Large intestine (tissue), 3 donors: ENCODE measurements around the gene SRM. TPM values are rescaled to one million over a fixed set of nuclear protein-coding genes. Genes with fewer than 3 reads are reported as not detected.
"Not testable (repeated sequence)": the region's sequence is repeated elsewhere in the genome, so short reads cannot be mapped to it uniquely, and the experiment has no call there.

Experiments
- DNase-seq, 2 donors: peaks; one replicate each; pipeline versions ENCODE4 v3.0.0 to v3.0.0-alpha.2; 2013
- H3K27ac ChIP-seq: one replicate; pipeline ENCODE4 v1.5.1; 2013; ENCODE audit warnings: low read length
- H3K27me3 ChIP-seq: 2 replicates; pipeline ENCODE4 v1.6.1; 2013; ENCODE audit warnings: low read length; ENCODE audit not compliant: control insufficient read depth, insufficient read depth
- H3K36me3 ChIP-seq: 2 replicates; pipeline ENCODE4 v1.6.1; 2013; ENCODE audit warnings: low read length; ENCODE audit not compliant: control insufficient read depth, insufficient read depth
- H3K4me1 ChIP-seq: one replicate; pipeline ENCODE4 v1.6.1; 2013; ENCODE audit warnings: low read length; ENCODE audit not compliant: control insufficient read depth, insufficient read depth
- H3K4me3 ChIP-seq: one replicate; pipeline ENCODE4 v1.5.1; 2013; ENCODE audit warnings: low read length
- H3K9me3 ChIP-seq: one replicate; pipeline ENCODE4 v1.6.1; 2013; ENCODE audit warnings: mild to moderate bottlenecking, low read depth, low read length, moderate library complexity; ENCODE audit not compliant: control insufficient read depth
- WGBS: methylation state at CpG from one replicate; pipeline ENCODE4 v1.1.5; 2013; ENCODE audit warnings: low lambda C conversion rate; ENCODE audit not compliant: insufficient coverage; 5-methylcytosine and 5-hydroxymethylcytosine counted together
- polyA plus RNA-seq: library from polyadenylated mRNA; unstranded; fragments of 120-200 nt; gene quantifications from one replicate; pipeline ENCODE4 v1.2.1, GENCODE V29; 2013

SRM gene
- polyA plus RNA-seq, 1 donor: 38.2 TPM

DNA sequence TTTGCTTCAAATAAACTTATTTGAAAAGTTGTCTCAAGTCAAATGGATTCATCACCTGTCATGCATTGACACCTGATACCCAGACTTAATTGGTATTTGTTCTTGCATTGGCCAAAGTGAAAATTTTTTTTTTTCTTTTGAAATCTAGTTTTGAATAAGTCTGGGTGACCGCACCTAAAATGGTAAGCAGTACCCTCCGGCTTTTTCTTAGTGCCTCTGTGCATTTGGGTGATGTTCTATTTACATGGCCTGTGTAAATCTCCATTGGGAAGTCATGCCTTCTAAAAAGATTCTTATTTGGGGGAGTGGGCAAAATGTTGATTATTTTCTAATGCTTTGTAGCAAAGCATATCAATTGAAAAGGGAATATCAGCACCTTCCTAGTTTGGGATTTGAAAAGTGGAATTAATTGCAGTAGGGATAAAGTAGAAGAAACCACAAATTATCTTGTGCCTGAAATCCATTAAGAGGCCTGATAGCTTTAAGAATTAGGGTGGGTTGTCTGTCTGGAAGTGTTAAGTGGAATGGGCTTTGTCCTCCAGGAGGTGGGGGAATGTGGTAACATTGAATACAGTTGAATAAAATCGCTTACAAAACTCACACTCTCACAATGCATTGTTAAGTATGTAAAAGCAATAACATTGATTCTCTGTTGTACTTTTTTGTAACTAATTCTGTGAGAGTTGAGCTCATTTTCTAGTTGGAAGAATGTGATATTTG, 35.5 kb downstream of the SRM start:
- H3K27me3 ChIP-seq: no peaks in the 10 kb centered on the region
- whole genome bisulfite sequencing: no CpG with 5 or more reads among the region's 3 CpGs
- no peak for DNase-seq

GRCh38 chr1:11023201-11023600, 36.6 kb downstream of the SRM start:
- no peaks in the 10 kb centered on the region for H3K9me3 ChIP-seq
- no peak overlapping the region for H3K4me3 ChIP-seq
- H3K27me3 ChIP-seq: no peaks in the 10 kb centered on the region
- no peaks in the 10 kb centered on the region for H3K4me1 ChIP-seq
- 100% methylated on average over 3 of the region's 14 CpGs for WGBS
- peaks cover 60% of the 10 kb centered on the region for H3K36me3 ChIP-seq
- H3K27ac ChIP-seq: no peak overlapping the region
- DNase-seq: no peak

More for the DNA sequence above, 35.5 kb downstream of the SRM start:
- H3K9me3 ChIP-seq: no peaks in the 10 kb centered on the region
- peaks cover 50% of the 10 kb centered on the region for H3K36me3 ChIP-seq
- no peak overlapping the region for H3K27ac ChIP-seq
- no peaks in the 10 kb centered on the region for H3K4me1 ChIP-seq
- H3K4me3 ChIP-seq: no peak overlapping the region

DNA sequence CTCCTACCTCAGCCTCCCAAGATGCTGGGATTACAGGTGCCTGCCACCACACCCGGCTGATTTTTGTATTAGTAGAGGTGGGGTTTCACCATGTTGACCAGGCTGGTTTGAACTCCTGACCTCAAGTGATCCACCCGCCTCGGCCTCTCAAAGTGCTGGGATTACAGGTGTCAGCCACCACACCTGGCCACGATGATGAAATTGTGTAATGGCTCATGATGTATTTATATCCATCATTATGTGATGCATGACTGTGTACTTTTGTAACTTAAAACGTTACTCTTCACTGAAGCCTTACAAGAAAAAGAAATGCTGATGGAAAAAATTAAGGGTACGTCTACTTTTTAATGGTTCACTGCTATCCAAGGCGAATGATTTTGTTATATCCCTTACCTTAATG, 39.8 kb downstream of the SRM start:
- no peak for DNase-seq
- no peaks in the 10 kb centered on the region for H3K27me3 ChIP-seq
- no peaks in the 10 kb centered on the region for H3K4me1 ChIP-seq
- 93% methylated on average over 2 of the region's 7 CpGs for WGBS
- H3K27ac ChIP-seq: no peak overlapping the region
- H3K36me3 ChIP-seq: peaks cover 75% of the 10 kb centered on the region
- H3K9me3 ChIP-seq: no peaks in the 10 kb centered on the region
- H3K4me3 ChIP-seq: no peak overlapping the region

DNA sequence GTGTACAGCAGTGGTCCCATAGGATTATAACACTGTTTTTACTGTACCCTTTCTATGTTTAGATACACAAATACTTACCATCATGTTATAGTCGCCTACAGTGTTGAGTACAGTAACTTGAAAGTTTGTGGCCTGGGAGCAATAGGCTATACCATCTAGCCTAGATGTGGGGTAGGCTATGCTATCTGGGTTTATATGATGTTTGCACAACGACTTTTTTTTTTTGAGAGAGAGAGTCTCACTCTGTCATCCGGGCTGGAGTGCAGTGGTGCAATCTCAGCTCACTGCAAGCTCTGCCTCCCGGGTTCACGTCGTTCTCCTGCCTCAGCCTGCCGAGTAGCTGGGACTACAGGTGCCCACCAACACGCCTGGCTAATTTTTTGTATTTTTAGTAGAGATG, 40.5 kb downstream of the SRM start:
- not testable (repeated sequence) for H3K9me3 ChIP-seq, H3K27ac ChIP-seq, H3K4me1 ChIP-seq, H3K27me3 ChIP-seq, H3K4me3 ChIP-seq, DNase-seq
- peaks cover 77% of the 10 kb centered on the region for H3K36me3 ChIP-seq
- no CpG with 5 or more reads among the region's 8 CpGs for WGBS

GRCh38 chr1:11013160-11013531, 46.7 kb downstream of the SRM start:
- 8% methylated on average over 2 of the region's 11 CpGs for WGBS
- Histone ChIP-seq H3K9me3 (no peaks in the 10 kb centered on the region), H3K4me1 (peaks cover 13% of the 10 kb centered on the region), H3K36me3 (peaks cover 37% of the 10 kb centered on the region), H3K4me3 (peak overlapping the region; percentile 89), H3K27me3 (no peaks in the 10 kb centered on the region), H3K27ac (peak overlapping the region; percentile 91)
- peak; percentile 42 to 80 for DNase-seq

GRCh38 chr1:11012260-11013159, 47.3 kb downstream of the SRM start, which contains the start of gene TARDBP:
TARDBP (plus strand) TSS chr1:11012654; CDS start chr1:11013728, 1,074 bp downstream.
- Histone ChIP-seq H3K4me3 (peak within 1 kb of the TSS; percentile 89), H3K36me3 (peaks cover 34% of the 10 kb centered on the region), H3K27me3 (no peaks in the 10 kb centered on the region), H3K4me1 (peaks cover 13% of the 10 kb centered on the region), H3K27ac (peak within 1 kb of the TSS; percentile 91), H3K9me3 (no peaks in the 10 kb centered on the region)
- peak; percentile 87 to 96 for DNase-seq
- WGBS: no CpG with 5 or more reads among the region's 94 CpGs

Other genes starting within 250 kb of the SRM start
- 200 TPM for gene TARDBP, start 47.4 kb downstream of the SRM start, polyA plus RNA-seq
- 5.8 TPM for gene MASP2, start 12.8 kb downstream of the SRM start, polyA plus RNA-seq
- gene EXOSC10, start 39.9 kb upstream of the SRM start, polyA plus RNA-seq: 66.6 TPM
- 0.21 TPM for gene ANGPTL7, start 129.3 kb upstream of the SRM start, polyA plus RNA-seq
- gene MTOR, start 202.5 kb upstream of the SRM start, polyA plus RNA-seq: 27.5 TPM
- gene UBIAD1, start 213.2 kb upstream of the SRM start, polyA plus RNA-seq: 13.6 TPM